K562 (cell line): Measurements from ENCODE around the gene TULP4.

ENCODE experiments used
- CEBPB ChIP-seq: fragments of 450-650 bp; IDR thresholded peaks from 2 replicates; pipeline ENCODE4 v1.6.1; 2016; ENCODE audit warnings: missing genetic modification characterization, missing compliant biosample characterization
- CTCF ChIP-seq, 3 experiments: IDR thresholded peaks in 2 of 3; conservative IDR thresholded peaks in 1 of 3; 2 replicates each; pipeline ENCODE4 v1.5.1; 2011 to 2012; ENCODE audit warnings: low read length in 3 of 3, mild to moderate bottlenecking in 3 of 3, control low read depth in 2 of 3, improper control_type of control experiment in 1 of 3, inconsistent platforms in 1 of 3, low read depth in 1 of 3, mixed read lengths in 1 of 3, moderate library complexity in 1 of 3; ENCODE audit not compliant: insufficient read depth in 2 of 3
- E4F1 ChIP-seq: fragments of 250-450 bp; sonication (Bioruptor Pico); IDR thresholded peaks from 2 replicates; pipeline ENCODE4 v1.5.0; 2021; ENCODE audit warnings: mild to moderate bottlenecking, borderline replicate concordance
- MXD1 ChIP-seq: fragments of 250-450 bp; sonication (Bioruptor Pico); IDR thresholded peaks from 2 replicates; pipeline ENCODE4 v1.8.0; 2021; ENCODE audit warnings: borderline replicate concordance, mild to moderate bottlenecking, moderate library complexity; ENCODE audit not compliant: poor library complexity, severe bottlenecking
- NFATC3 ChIP-seq: fragments of 450-650 bp; IDR thresholded peaks from 2 replicates; pipeline ENCODE4 v1.6.1; 2017; ENCODE audit warnings: mild to moderate bottlenecking
- SIN3B ChIP-seq: fragments of 450-650 bp; IDR thresholded peaks from 2 replicates; pipeline ENCODE4 v1.6.1; 2017; ENCODE audit warnings: low read depth, mild to moderate bottlenecking, moderate library complexity
- SP1 ChIP-seq: sonication (generic); formaldehyde crosslinking; IDR thresholded peaks from 2 replicates; pipeline ENCODE4 v1.8.1; 2022; ENCODE audit warnings: mild to moderate bottlenecking, missing genetic modification reagents
- TCF15 ChIP-seq: fragments of 250-450 bp; sonication (Bioruptor Pico); IDR thresholded peaks from 2 replicates; pipeline ENCODE4 v1.8.0; 2022; ENCODE audit warnings: moderate library complexity, mild to moderate bottlenecking, inconsistent platforms
- TRIM28 ChIP-seq: fragments of 450-650 bp; IDR thresholded peaks from 2 replicates; pipeline ENCODE4 v1.6.1; 2017
- ZNF133 ChIP-seq: fragments of 250-450 bp; sonication (Bioruptor Pico); IDR thresholded peaks from 2 replicates; pipeline ENCODE4 v1.4.0; 2020; ENCODE audit warnings: mild to moderate bottlenecking
- ZNF449 ChIP-seq: fragments of 250-450 bp; sonication (Bioruptor Pico); IDR thresholded peaks from 2 replicates; pipeline ENCODE4 v1.8.0; 2022; ENCODE audit warnings: moderate library complexity, mild to moderate bottlenecking, inconsistent platforms

GRCh38 chr6:158431560-158431959 is 119.3 kb downstream of the TULP4 start:
- TF ChIP-seq MXD1 (no peak), ZNF133 (CRISPR knock-in tag) (no peak), SIN3B (no peak), NFATC3 (no peak), SP1 (no peak), CTCF (IDR thresholded peaks at IDR 0.05 in 2 of 3, conservative IDR thresholded peaks at IDR 0.05 in 1 of 3; ENCODE audit: insufficient read depth in 2 of 3, low read depth in 1 of 3, low read length in 3 of 3) (no peak), E4F1 (CRISPR knock-in tag) (no peak), TCF15 (CRISPR knock-in tag) (no peak), CEBPB (tag) (no peak), ZNF449 (CRISPR knock-in tag) (no peak), TRIM28 (no peak)
